Neutrophil (primary cell): ENCODE measurements around the gene KCNF1.

Experiments
- H3K27ac ChIP-seq: fragments of 200-600 bp; sonication (generic); 2 replicates; pipeline ENCODE4 v1.5.1; 2016; ENCODE audit warnings: mild to moderate bottlenecking, moderate library complexity
- H3K27me3 ChIP-seq: fragments of 200-600 bp; sonication (generic); 2 replicates; pipeline ENCODE4 v1.6.0; 2016; ENCODE audit warnings: mild to moderate bottlenecking
- H3K36me3 ChIP-seq: fragments of 200-600 bp; sonication (generic); 2 replicates; pipeline ENCODE4 v1.5.1; 2017
- H3K4me1 ChIP-seq, 2 experiments: fragments of 200-600 bp in 1 of 2; sonication (generic) in 1 of 2; 1 replicate in 1 of 2; 2 replicates in 1 of 2; pipeline versions ENCODE4 v1.5.1 to v1.6.1; 2013 to 2016; ENCODE audit warnings: low read depth in 1 of 2, low read length in 1 of 2, mild to moderate bottlenecking in 1 of 2, moderate library complexity in 1 of 2; ENCODE audit not compliant: control insufficient read depth in 1 of 2, insufficient read depth in 1 of 2
- H3K4me3 ChIP-seq, 2 experiments: fragments of 200-600 bp in 1 of 2; sonication (generic) in 1 of 2; 1 replicate in 1 of 2; 2 replicates in 1 of 2; pipeline ENCODE4 v1.5.1; 2013 to 2016; ENCODE audit warnings: low read depth in 1 of 2, low read length in 1 of 2, mild to moderate bottlenecking in 1 of 2, moderate library complexity in 1 of 2
- H3K9me3 ChIP-seq: fragments of 200-600 bp; sonication (generic); 2 replicates; pipeline ENCODE4 v1.5.1; 2016
- CTCF ChIP-seq: fragments of 200-600 bp; sonication (generic); IDR thresholded peaks from 2 replicates; pipeline ENCODE4 v1.5.1; 2016; ENCODE audit warnings: antibody characterized with exemption

Gene KCNF1

DNA sequence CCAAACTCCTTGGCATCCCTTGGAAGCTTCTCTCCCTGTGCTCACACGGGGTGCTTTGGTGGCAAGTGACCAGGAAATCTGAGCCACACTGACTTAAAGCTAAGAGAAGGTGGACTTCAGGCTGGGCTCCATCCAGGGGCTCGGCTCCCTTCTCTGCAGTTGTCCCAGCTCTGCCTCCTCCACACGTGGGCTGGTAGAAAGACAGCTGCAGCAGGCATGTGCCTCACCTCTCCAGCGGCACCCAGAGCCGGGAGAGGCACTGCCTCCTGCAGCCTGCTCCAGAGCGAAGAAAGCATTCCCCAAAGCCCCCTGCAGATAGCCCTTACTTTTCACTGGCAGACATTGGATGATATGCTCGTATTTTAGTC lies 11.3 kb downstream of the KCNF1 start:
- no peaks in the 10 kb centered on the region for H3K4me1 ChIP-seq
- no peak overlapping the region for H3K27ac ChIP-seq
- no peaks in the 10 kb centered on the region for H3K9me3 ChIP-seq
- H3K36me3 ChIP-seq, result no peaks in the 10 kb centered on the region
- no peak for TF ChIP-seq CTCF
- peaks cover 33% of the 10 kb centered on the region for H3K27me3 ChIP-seq
- no peak overlapping the region for H3K4me3 ChIP-seq

- Histone ChIP-seq H3K27ac (no peak overlapping the region), H3K4me1 (no peaks in the 10 kb centered on the region), H3K9me3 (no peaks in the 10 kb centered on the region), H3K4me3 (no peak overlapping the region), H3K36me3 (no peaks in the 10 kb centered on the region), H3K27me3 (peaks cover 37% of the 10 kb centered on the region)
- no peak for TF ChIP-seq CTCF
Observed at GRCh38 chr2:10923965-10924364, 12.2 kb downstream of the KCNF1 start.

- H3K9me3 ChIP-seq, result no peaks in the 10 kb centered on the region
- TF ChIP-seq CTCF, result no peak
- no peaks in the 10 kb centered on the region for H3K36me3 ChIP-seq
- no peaks in the 10 kb centered on the region for H3K4me1 ChIP-seq
- no peak overlapping the region for H3K4me3 ChIP-seq
- H3K27me3 ChIP-seq, result peaks cover 41% of the 10 kb centered on the region
- no peak overlapping the region for H3K27ac ChIP-seq
Observed at GRCh38 chr2:10924441-10924840, 12.7 kb downstream of the KCNF1 start.

- Histone ChIP-seq H3K27me3 (peaks cover 46% of the 10 kb centered on the region), H3K4me1 (no peaks in the 10 kb centered on the region), H3K9me3 (no peaks in the 10 kb centered on the region), H3K36me3 (no peaks in the 10 kb centered on the region), H3K4me3 (no peak overlapping the region), H3K27ac (no peak overlapping the region)
- no peak for TF ChIP-seq CTCF
Observed at GRCh38 chr2:10924859-10925258, 13.1 kb downstream of the KCNF1 start.

DNA sequence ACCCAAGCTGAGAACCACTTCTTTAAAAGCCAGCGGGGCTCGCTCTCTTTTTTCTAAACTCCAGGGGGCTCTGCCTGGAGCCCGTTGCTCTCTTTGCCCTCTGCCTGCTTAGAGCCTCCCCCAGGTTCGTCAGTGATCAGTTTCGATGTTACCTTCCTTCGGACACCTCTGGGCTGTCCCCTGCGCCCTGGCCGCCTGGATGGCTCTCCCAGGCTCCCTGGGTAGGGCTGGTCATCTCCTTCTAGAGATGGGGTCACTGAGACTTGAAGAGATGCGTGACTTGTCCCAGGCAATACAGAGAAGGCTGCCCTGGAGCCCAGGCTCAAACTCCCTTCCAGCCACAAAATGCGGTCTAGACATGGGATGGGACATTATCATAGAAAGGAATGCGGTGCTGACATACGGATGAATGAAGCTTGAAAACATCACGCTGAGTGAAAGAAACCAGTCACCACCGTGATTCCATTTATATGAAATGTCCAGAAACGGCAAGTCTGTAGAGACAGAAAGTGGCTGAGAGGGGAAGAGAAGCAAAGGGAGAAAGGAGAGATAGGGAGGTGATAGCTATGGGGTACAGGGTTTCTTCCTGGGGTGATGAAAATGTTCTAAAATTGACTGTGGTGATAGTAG lies 14.6 kb downstream of the KCNF1 start:
- Histone ChIP-seq H3K9me3 (no peaks in the 10 kb centered on the region), H3K27ac (no peak overlapping the region), H3K36me3 (no peaks in the 10 kb centered on the region), H3K4me1 (no peaks in the 10 kb centered on the region), H3K27me3 (peaks cover 46% of the 10 kb centered on the region), H3K4me3 (no peak overlapping the region)
- TF ChIP-seq CTCF, result no peak
